GM12874 (cell line): Measurements from ENCODE around the gene BMP7.

Source experiments
- TF ChIP-seq, protein P1 (sequence below): IDR thresholded peaks from 2 replicates; pipeline ENCODE4 v1.5.1; 2011; ENCODE audit warnings: low read depth, mild to moderate bottlenecking, control low read depth, low read length, moderate library complexity; ENCODE audit not compliant: insufficient read depth

The BMP7 gene

GRCh38 chr20:57202309-57202708 lies 64.1 kb downstream of the BMP7 start:
- TF ChIP-seq, protein P1, sequence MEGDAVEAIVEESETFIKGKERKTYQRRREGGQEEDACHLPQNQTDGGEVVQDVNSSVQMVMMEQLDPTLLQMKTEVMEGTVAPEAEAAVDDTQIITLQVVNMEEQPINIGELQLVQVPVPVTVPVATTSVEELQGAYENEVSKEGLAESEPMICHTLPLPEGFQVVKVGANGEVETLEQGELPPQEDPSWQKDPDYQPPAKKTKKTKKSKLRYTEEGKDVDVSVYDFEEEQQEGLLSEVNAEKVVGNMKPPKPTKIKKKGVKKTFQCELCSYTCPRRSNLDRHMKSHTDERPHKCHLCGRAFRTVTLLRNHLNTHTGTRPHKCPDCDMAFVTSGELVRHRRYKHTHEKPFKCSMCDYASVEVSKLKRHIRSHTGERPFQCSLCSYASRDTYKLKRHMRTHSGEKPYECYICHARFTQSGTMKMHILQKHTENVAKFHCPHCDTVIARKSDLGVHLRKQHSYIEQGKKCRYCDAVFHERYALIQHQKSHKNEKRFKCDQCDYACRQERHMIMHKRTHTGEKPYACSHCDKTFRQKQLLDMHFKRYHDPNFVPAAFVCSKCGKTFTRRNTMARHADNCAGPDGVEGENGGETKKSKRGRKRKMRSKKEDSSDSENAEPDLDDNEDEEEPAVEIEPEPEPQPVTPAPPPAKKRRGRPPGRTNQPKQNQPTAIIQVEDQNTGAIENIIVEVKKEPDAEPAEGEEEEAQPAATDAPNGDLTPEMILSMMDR = no peak

GRCh38 chr20:57200882-57201695 lies 65.4 kb downstream of the BMP7 start:
- TF ChIP-seq, protein P1 = no peak

DNA sequence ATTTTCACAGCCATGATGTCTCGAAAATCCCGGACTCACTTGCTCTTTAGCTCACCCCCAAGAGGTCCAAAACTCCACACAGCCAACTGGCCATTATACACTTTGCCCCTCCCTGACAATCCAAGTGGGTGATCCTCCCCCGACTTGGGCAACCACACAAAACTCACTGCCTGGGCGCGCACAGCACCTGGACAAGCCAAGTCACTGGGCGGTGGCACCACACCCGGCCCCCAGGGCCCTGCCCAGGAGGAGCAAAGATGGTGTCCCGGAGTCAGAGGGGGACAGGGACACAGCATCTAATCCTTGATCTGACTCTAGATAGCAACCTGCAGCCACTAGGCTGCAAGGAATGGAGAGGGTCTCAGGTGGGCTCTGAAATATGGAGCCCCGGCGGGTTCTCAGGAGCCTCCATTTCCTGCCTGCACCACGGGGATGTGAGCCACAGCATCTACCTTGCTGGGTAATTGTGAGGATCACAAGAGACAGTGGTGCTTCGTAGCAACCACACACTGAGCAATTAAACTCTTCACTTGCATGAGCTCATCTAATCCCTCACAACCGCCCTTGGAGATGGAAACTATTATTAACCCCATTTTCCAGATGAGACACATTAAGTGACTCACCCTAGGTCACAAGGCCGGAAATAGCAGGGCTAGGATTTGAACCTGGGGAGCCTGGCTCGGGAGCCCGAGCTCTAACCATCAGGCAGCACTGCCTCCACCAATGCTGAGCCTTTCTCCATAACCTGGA lies 66.6 kb downstream of the BMP7 start:
- TF ChIP-seq, protein P1 = no peak

GRCh38 chr20:57198132-57199072 lies 68.0 kb downstream of the BMP7 start:
- TF ChIP-seq, protein P1 = no peak

GRCh38 chr20:57197352-57198131 lies 68.9 kb downstream of the BMP7 start:
- TF ChIP-seq, protein P1 = no peak

DNA sequence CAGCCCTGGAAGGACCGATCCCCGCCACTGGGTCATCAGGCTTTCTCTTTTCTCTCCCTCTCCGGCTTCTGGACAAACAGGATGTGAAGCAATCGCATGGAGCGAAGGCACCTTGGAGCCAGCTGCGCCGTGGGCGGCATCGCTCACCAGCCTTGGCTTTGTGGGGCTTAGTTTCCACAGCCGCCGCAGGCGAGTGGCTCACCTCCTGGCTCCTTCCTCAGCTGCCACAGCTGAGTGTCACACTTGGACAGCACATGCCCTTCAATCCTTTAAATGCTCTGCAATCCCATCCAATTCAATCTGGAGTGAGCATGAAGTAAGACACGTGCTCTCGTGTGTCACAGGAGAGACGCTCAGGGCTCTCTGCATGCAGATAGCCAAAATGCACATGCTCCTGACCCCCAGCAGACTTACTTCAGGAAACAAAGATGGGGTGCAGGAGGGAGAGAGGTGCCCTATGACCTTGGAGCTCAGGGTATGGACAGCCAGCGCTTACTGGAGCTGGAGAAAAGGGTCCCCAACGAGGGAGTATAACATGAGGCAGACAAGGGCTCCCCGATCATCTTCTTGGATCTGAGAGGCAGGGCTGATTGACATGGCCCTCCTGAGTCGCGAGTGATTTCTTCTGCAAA lies 70.9 kb downstream of the BMP7 start:
- TF ChIP-seq, protein P1 = no peak
